WTC11 (cell line): ENCODE results near the gene CARD14.

Source experiments
- AFF4 ChIP-seq: sonication (generic); formaldehyde crosslinking; IDR thresholded peaks from 2 replicates; pipeline ENCODE4 v1.8.1; 2023; ENCODE audit warnings: mild to moderate bottlenecking, missing genetic modification reagents, borderline replicate concordance
- CTCF ChIP-seq: fragments of 200-600 bp; IDR thresholded peaks from 2 replicates; pipeline ENCODE4 v1.8.0; 2022; ENCODE audit warnings: antibody characterized with exemption
- JUN ChIP-seq: sonication (generic); formaldehyde crosslinking; IDR thresholded peaks from 2 replicates; pipeline ENCODE4 v1.8.0; 2023; ENCODE audit warnings: mild to moderate bottlenecking, missing genetic modification reagents
- MXD4 ChIP-seq: fragments of 250-450 bp; sonication (Bioruptor Pico); IDR thresholded peaks from 2 replicates; pipeline ENCODE4 v1.8.0; 2021; ENCODE audit warnings: mild to moderate bottlenecking, moderate library complexity, borderline replicate concordance
- ZNF416 ChIP-seq: fragments of 250-450 bp; sonication (Bioruptor Pico); IDR thresholded peaks from 2 replicates; pipeline ENCODE4 v1.9.0; 2021; ENCODE audit warnings: mild to moderate bottlenecking, inconsistent platforms
- ZNF425 ChIP-seq: fragments of 250-450 bp; sonication (Bioruptor Pico); conservative IDR thresholded peaks from 2 replicates; pipeline ENCODE4 v1.9.0; 2021; ENCODE audit warnings: mild to moderate bottlenecking

DNA sequence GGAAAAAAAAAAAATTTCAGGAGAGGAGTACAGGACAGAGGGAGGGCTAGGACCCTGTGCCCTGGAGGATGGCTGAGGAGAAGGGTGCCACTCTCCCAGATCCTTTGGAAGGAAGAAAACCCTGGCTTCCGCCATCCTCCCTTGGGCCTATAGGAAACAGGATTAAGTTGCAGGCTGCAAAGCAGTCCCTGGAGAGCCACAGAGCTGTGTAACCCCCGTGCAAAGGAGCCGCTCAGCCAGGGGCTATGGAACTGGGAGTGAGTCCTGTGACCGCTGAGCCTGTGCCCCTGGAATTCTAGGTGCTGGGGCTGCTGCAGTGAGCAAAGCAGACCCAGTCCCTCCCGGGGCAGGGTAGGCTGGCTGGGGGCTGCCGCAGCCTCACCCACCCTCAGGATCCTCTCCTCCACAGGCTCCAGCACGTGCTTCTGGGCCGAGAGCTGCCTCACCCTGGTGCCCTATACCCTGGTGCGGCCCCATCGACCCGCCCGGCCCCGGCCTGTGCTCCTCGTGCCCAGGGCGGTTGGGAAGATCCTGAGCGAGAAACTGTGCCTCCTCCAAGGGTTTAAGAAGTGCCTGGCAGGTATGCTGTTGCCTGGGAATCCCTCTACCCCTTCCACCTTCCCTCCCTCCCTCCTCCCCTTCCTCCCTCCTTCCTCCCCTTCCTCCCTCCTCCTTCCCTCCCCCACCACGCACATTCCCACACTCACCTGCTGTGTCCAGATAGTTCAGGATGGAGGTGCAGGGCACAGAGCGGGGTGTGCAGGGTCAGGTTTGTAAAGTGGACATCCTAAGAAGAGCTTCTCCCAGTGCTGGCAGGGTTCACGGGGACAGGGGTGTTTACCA, 35.0 kb downstream of the CARD14 start:
- no peak for TF ChIP-seq AFF4 (CRISPR knock-in tag)
- no peak for TF ChIP-seq JUN (CRISPR knock-in tag)
- TF ChIP-seq CTCF: no peak
- TF ChIP-seq MXD4 (CRISPR knock-in tag): no peak
- no peak for TF ChIP-seq ZNF416 (CRISPR knock-in tag)
- no peak for TF ChIP-seq ZNF425 (CRISPR knock-in tag)
